Caco-2 (cell line): ENCODE results near the gene PYCR2. TPM values are rescaled to one million over a fixed set of nuclear protein-coding genes. Genes with fewer than 3 reads are reported as not detected.

Experiments
- BruUV-seq: library from RNA; stranded (reverse); fragments of 400-500 nt; replicated peaks from 2 replicates; lab custom pipeline; 2021; lab: Mats Ljungman, UMichigan
- CTCF ChIA-PET: fragments of 300-600 bp; sonication (Branson Sonifier 250); formaldehyde crosslinking; loops from one replicate; lab custom pipeline; 2022; ENCODE audit warnings: antibody characterized with exemption; lab: Charles Lee
- POLR2A ChIA-PET: fragments of 300-600 bp; sonication (Branson Sonifier 250); formaldehyde crosslinking; loops from one replicate; lab custom pipeline; 2022; ENCODE audit warnings: antibody characterized with exemption; lab: Charles Lee
- DNase-seq, 2 experiments: peaks; one replicate each; pipeline versions ENCODE4 v3.0.0 to v3.0.0-alpha.2; 2020 to 2022
- H3K27me3 ChIP-seq: replicated peaks from 2 replicates; pipeline ENCODE4 v1.6.0; 2011; ENCODE audit warnings: low read length; ENCODE audit not compliant: control insufficient read depth, insufficient read depth
- H3K36me3 ChIP-seq: 2 replicates; pipeline ENCODE4 v1.5.1; 2011; ENCODE audit warnings: low read length; ENCODE audit not compliant: control insufficient read depth, insufficient read depth
- H3K4me1 ChIP-seq: fragments of 250-450 bp; sonication (Bioruptor Pico); 2 replicates; pipeline ENCODE4 v1.5.1; 2020; ENCODE audit warnings: mild to moderate bottlenecking
- H3K4me3 ChIP-seq: 2 replicates; pipeline ENCODE4 v1.5.1; 2011; ENCODE audit warnings: low read depth, mild to moderate bottlenecking, control low read depth, low read length
- H3K9me3 ChIP-seq: fragments of 250-450 bp; sonication (Bioruptor Pico); 2 replicates; pipeline ENCODE4 v1.5.1; 2020; ENCODE audit warnings: mild to moderate bottlenecking, moderate library complexity
- H3K27ac Mint-ChIP-seq: one replicate; pipeline ENCODE4 v1.8.0; 2022; ENCODE audit warnings: mixed read lengths; ENCODE audit not compliant: unreplicated experiment
- H3K27me3 Mint-ChIP-seq: one replicate; pipeline ENCODE4 v1.8.0; 2022; ENCODE audit warnings: mixed read lengths; ENCODE audit not compliant: insufficient read depth, unreplicated experiment
- H3K36me3 Mint-ChIP-seq: one replicate; pipeline ENCODE4 v1.8.0; 2022; ENCODE audit warnings: mild to moderate bottlenecking, mixed read lengths; ENCODE audit not compliant: insufficient read depth, unreplicated experiment
- H3K4me1 Mint-ChIP-seq: one replicate; pipeline ENCODE4 v1.8.0; 2022; ENCODE audit warnings: low read depth, mixed read lengths; ENCODE audit not compliant: unreplicated experiment
- H3K4me3 Mint-ChIP-seq: one replicate; pipeline ENCODE4 v1.8.0; 2022; ENCODE audit warnings: mild to moderate bottlenecking, moderate library complexity, mixed read lengths; ENCODE audit not compliant: unreplicated experiment
- H3K9me3 Mint-ChIP-seq: one replicate; pipeline ENCODE4 v1.8.0; 2022; ENCODE audit warnings: mixed read lengths; ENCODE audit not compliant: unreplicated experiment
- intact Hi-C: fragments of 100-400 bp; cut with micrococcal nuclease; formaldehyde crosslinking; loops from one replicate; pipeline ENCODE4 v1.10.0; 2022; ENCODE audit not compliant: unreplicated experiment
- total RNA-seq: library from RNA; stranded (reverse); gene quantifications from 2 replicates; pipeline ENCODE4 v1.2.3, GENCODE V29; 2022
- TF ChIP-seq, protein P1 (sequence below), 2 experiments: fragments of 200-600 bp in 1 of 2; IDR thresholded peaks; 1 replicate in 1 of 2; 2 replicates in 1 of 2; pipeline versions ENCODE4 v1.5.1 to v1.8.0; 2011 to 2022; ENCODE audit warnings: antibody characterized with exemption in 1 of 2, control low read depth in 1 of 2, inconsistent platforms in 1 of 2, low read depth in 1 of 2, low read length in 1 of 2, mild to moderate bottlenecking in 1 of 2, moderate library complexity in 1 of 2; ENCODE audit not compliant: insufficient read depth in 1 of 2, severe bottlenecking in 1 of 2, unreplicated experiment in 1 of 2

Gene PYCR2
- total RNA-seq, 1 experiment from 2014 or later, result 73.7 TPM

DNA sequence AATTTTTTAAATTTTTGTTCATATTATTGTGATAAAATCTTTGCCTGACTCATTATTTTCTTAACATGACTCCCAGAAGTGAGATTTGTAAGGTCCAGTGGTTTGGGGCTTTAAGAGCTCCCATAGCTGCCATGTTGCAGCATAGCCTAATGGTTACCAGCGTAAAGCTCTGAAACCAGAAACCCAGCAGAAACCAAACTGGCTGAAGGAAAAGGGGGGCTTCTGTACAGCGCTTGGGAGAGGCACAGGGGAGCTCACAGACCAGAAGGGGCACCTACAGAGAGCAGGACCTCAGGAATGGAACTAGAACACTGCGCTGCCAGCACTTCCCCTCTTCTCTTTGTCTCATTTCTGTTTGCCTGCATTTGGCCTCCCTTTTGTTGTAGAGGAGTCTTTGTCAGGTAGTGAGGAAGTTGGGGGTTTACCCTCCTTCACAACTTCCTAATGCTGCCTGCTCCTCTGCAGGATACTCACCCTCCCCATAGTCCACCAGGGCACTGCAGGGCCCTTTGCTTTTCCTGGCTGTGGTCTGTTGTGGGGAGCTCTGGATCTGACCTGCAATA is 2.6 kb upstream of the PYCR2 start:
- no peaks in the 10 kb centered on the region for H3K9me3 ChIP-seq
- no peaks in the 10 kb centered on the region for H3K9me3 Mint-ChIP-seq
- 0 out of 2 replicates have a peak, but pooled peaks cover 3% of the 10 kb centered on the region for H3K36me3 ChIP-seq
- no peaks in the 10 kb centered on the region for H3K4me1 ChIP-seq
- H3K27ac Mint-ChIP-seq, result no peak overlapping the region
- H3K27me3 ChIP-seq, result no peaks in the 10 kb centered on the region
- H3K4me1 Mint-ChIP-seq, result no peaks in the 10 kb centered on the region
- no TSS peak for BruUV-seq
- TF ChIP-seq, protein P1, sequence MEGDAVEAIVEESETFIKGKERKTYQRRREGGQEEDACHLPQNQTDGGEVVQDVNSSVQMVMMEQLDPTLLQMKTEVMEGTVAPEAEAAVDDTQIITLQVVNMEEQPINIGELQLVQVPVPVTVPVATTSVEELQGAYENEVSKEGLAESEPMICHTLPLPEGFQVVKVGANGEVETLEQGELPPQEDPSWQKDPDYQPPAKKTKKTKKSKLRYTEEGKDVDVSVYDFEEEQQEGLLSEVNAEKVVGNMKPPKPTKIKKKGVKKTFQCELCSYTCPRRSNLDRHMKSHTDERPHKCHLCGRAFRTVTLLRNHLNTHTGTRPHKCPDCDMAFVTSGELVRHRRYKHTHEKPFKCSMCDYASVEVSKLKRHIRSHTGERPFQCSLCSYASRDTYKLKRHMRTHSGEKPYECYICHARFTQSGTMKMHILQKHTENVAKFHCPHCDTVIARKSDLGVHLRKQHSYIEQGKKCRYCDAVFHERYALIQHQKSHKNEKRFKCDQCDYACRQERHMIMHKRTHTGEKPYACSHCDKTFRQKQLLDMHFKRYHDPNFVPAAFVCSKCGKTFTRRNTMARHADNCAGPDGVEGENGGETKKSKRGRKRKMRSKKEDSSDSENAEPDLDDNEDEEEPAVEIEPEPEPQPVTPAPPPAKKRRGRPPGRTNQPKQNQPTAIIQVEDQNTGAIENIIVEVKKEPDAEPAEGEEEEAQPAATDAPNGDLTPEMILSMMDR (IDR thresholded peaks at IDR 0.05; ENCODE audit: insufficient read depth in 1 of 2, low read depth in 1 of 2, low read length in 1 of 2, severe bottlenecking in 1 of 2, unreplicated experiment in 1 of 2), result no peak
- intact Hi-C loops, result no loop called here
- H3K4me3 ChIP-seq, result no peak overlapping the region
- POLR2A ChIA-PET, result interaction anchor here (0.6 kb wide), 1 partner anchor 51 kb away, joined by 17 read pairs; no protein-coding TSS in a partner anchor
- H3K27me3 Mint-ChIP-seq, result no peaks in the 10 kb centered on the region
- no peak overlapping the region for H3K4me3 Mint-ChIP-seq
- CTCF ChIA-PET, result no interaction called here
- H3K36me3 Mint-ChIP-seq, result peaks cover 16% of the 10 kb centered on the region
- DNase-seq, result no peak

GRCh38 chr1:225923381-225923691 is 714 bp downstream of the PYCR2 start:
- no peaks in the 10 kb centered on the region for H3K27me3 Mint-ChIP-seq
- H3K36me3 ChIP-seq, result peaks cover 5% of the 10 kb centered on the region
- H3K9me3 ChIP-seq, result no peaks in the 10 kb centered on the region
- ChIA-PET POLR2A (interaction anchor here (0.6 to 1.9 kb wide), 4 partner anchors 13 to 110 kb away, joined by 3 to 33 read pairs (median 5); partner anchors contain the start of genes SDE2 and TMEM63A), CTCF (interaction anchor here (0.7 to 1.5 kb wide), 4 partner anchors 16 to 145 kb away, joined by 3 to 9 read pairs (median 7); partner anchors contain the start of genes SRP9 and TMEM63A)
- H3K4me3 ChIP-seq, result peak overlapping the region; percentile 81
- H3K9me3 Mint-ChIP-seq, result no peaks in the 10 kb centered on the region
- H3K36me3 Mint-ChIP-seq, result peaks cover 37% of the 10 kb centered on the region
- peak overlapping the region; percentile 95 for H3K4me3 Mint-ChIP-seq
- intact Hi-C loops, result loop anchor here (5.0 kb wide), 1 partner anchor 49 kb away; no protein-coding TSS in a partner anchor
- H3K4me1 ChIP-seq, result no peaks in the 10 kb centered on the region
- no peaks in the 10 kb centered on the region for H3K27me3 ChIP-seq
- BruUV-seq, result no TSS peak
- TF ChIP-seq, protein P1 (IDR thresholded peaks at IDR 0.05; ENCODE audit: insufficient read depth in 1 of 2, low read depth in 1 of 2, low read length in 1 of 2, severe bottlenecking in 1 of 2, unreplicated experiment in 1 of 2), result no peak
- peak in 1 of 2 experiments; percentile 44 for DNase-seq
- peak overlapping the region; percentile 94 for H3K27ac Mint-ChIP-seq
- no peaks in the 10 kb centered on the region for H3K4me1 Mint-ChIP-seq

- intact Hi-C loops, result loop anchor here (5.0 kb wide), 1 partner anchor 50 kb away; no protein-coding TSS in a partner anchor
- TF ChIP-seq, protein P1 (IDR thresholded peaks at IDR 0.05; ENCODE audit: insufficient read depth in 1 of 2, low read depth in 1 of 2, low read length in 1 of 2, severe bottlenecking in 1 of 2, unreplicated experiment in 1 of 2), result no peak
- no peak overlapping the region for H3K4me3 ChIP-seq
- Mint-ChIP-seq H3K36me3 (peaks cover 37% of the 10 kb centered on the region), H3K27ac (no peak overlapping the region), H3K4me1 (no peaks in the 10 kb centered on the region), H3K9me3 (no peaks in the 10 kb centered on the region), H3K4me3 (peak overlapping the region; percentile 95), H3K27me3 (no peaks in the 10 kb centered on the region)
- H3K27me3 ChIP-seq, result no peaks in the 10 kb centered on the region
- no peaks in the 10 kb centered on the region for H3K9me3 ChIP-seq
- no peak for DNase-seq
- POLR2A ChIA-PET, result no interaction called here
- peaks cover 5% of the 10 kb centered on the region for H3K36me3 ChIP-seq
- CTCF ChIA-PET, result no interaction called here
- BruUV-seq, result no TSS peak
- no peaks in the 10 kb centered on the region for H3K4me1 ChIP-seq
These were observed 2.0 kb downstream of the PYCR2 start for GRCh38 chr1:225921734-225922709.
